HCT116 (cell line): ENCODE results near the gene HOXB3. TPM values are rescaled to one million over a fixed set of nuclear protein-coding genes. Genes with fewer than 3 reads are reported as not detected.

Experiments
- ATAC-seq: fragments of 200-7000 bp; cut with Tn5 transposase; 2 replicates; pipeline ENCODE4 v1.9.1; 2020; ENCODE audit warnings: mild to moderate bottlenecking, moderate library complexity
- BruUV-seq: library from RNA; stranded (reverse); fragments of 400-500 nt; replicated peaks from 2 replicates; lab custom pipeline; 2021; lab: Mats Ljungman, UMichigan
- CTCF ChIA-PET: fragments of 300-600 bp; sonication (Branson Sonifier 250); formaldehyde crosslinking; loops from one replicate; lab custom pipeline; 2021; ENCODE audit warnings: antibody characterized with exemption; lab: Charles Lee
- POLR2A ChIA-PET: fragments of 300-600, 350-600 bp; sonication (Branson Sonifier 250); formaldehyde crosslinking; loops from one replicate; lab custom pipeline; 2021; ENCODE audit warnings: antibody characterized with exemption; lab: Charles Lee
- RAD21 ChIA-PET, 2 experiments: fragments of 300-600 bp; sonication (Branson Sonifier 250); formaldehyde crosslinking; loops; one replicate each; lab custom pipeline; 2023; ENCODE audit warnings: low total read pairs in 2 of 2; ENCODE audit not compliant: uncharacterized antibody in 2 of 2, unreplicated experiment in 2 of 2, low non-redundant PET in 1 of 2; lab: Charles Lee
- DNase-seq: peaks from one replicate; pipeline ENCODE4 v3.0.0-alpha.2; 2010; ENCODE audit warnings: low read depth, low spot score
- H2AFZ ChIP-seq: fragments of 200-600 bp; shearing (Covaris generic), sonication (generic); 2 replicates; pipeline ENCODE4 v1.6.1; 2017; ENCODE audit warnings: low read depth, mixed run types, mixed read lengths, antibody characterized with exemption, low read length; ENCODE audit not compliant: poor library complexity, severe bottlenecking
- H3K27ac ChIP-seq: 2 replicates; pipeline ENCODE4 v1.5.1; 2012; ENCODE audit warnings: low read depth, low read length
- H3K27me3 ChIP-seq: fragments of 200-600 bp; sonication (generic); 2 replicates; pipeline ENCODE4 v1.6.1; 2016; ENCODE audit warnings: mixed run types, low read length, mixed read lengths; ENCODE audit not compliant: insufficient read depth
- H3K36me3 ChIP-seq, 2 experiments: fragments of 200-500 bp in 1 of 2; fragments of 200-600 bp in 1 of 2; sonication (Bioruptor generic) in 1 of 2; sonication (generic) in 1 of 2; 2 replicates each; pipeline versions ENCODE4 v1.5.1 to v1.6.1; 2014 to 2016; ENCODE audit warnings: low read length in 2 of 2, inconsistent platforms in 1 of 2, mixed read lengths in 1 of 2, mixed run types in 1 of 2; ENCODE audit not compliant: insufficient read depth in 2 of 2, control insufficient read depth in 1 of 2
- H3K4me1 ChIP-seq, 2 experiments: fragments of 200-600 bp in 1 of 2; sonication (generic) in 1 of 2; 2 replicates each; pipeline versions ENCODE4 v1.5.1 to v1.6.1; 2012 to 2017; ENCODE audit warnings: low read length in 2 of 2, inconsistent platforms in 1 of 2, mild to moderate bottlenecking in 1 of 2, mixed read lengths in 1 of 2, mixed run types in 1 of 2, moderate library complexity in 1 of 2; ENCODE audit not compliant: insufficient read depth in 2 of 2, control insufficient read depth in 1 of 2
- H3K4me2 ChIP-seq: fragments of 200-600 bp; sonication (generic); 2 replicates; pipeline ENCODE4 v1.6.1; 2017; ENCODE audit warnings: mixed run types, low read length, mixed read lengths
- H3K4me3 ChIP-seq, 2 experiments: fragments of 200-600 bp in 1 of 2; sonication (generic) in 1 of 2; replicated peaks in 1 of 2; 2 replicates each; pipeline ENCODE4 v1.5.1; 2011 to 2016; ENCODE audit warnings: low read length in 2 of 2, control low read depth in 1 of 2, low read depth in 1 of 2, mild to moderate bottlenecking in 1 of 2, mixed read lengths in 1 of 2, mixed run types in 1 of 2
- H3K79me2 ChIP-seq: fragments of 200-600 bp; sonication (generic); 2 replicates; pipeline ENCODE4 v1.6.1; 2017; ENCODE audit warnings: mild to moderate bottlenecking, mixed run types, low read length, moderate library complexity, mixed read lengths; ENCODE audit not compliant: insufficient read depth
- H3K9ac ChIP-seq: fragments of 200-600 bp; sonication (generic); 2 replicates; pipeline ENCODE4 v1.6.1; 2016; ENCODE audit warnings: low read length, mixed read lengths
- H3K9me2 ChIP-seq: fragments of 200-600 bp; sonication (generic), shearing (Covaris generic); 2 replicates; pipeline ENCODE4 v1.6.1; 2017; ENCODE audit warnings: mixed run types, mild to moderate bottlenecking, moderate library complexity; ENCODE audit not compliant: insufficient read depth
- H3K9me3 ChIP-seq, 2 experiments: fragments of 200-500 bp in 1 of 2; fragments of 200-600 bp in 1 of 2; sonication (Bioruptor generic) in 1 of 2; sonication (generic) in 1 of 2; 2 replicates each; pipeline ENCODE4 v1.6.1; 2014 to 2017; ENCODE audit warnings: low read length in 2 of 2, mixed read lengths in 2 of 2, inconsistent platforms in 1 of 2, low read depth in 1 of 2, mild to moderate bottlenecking in 1 of 2, mixed run types in 1 of 2, moderate library complexity in 1 of 2; ENCODE audit not compliant: control insufficient read depth in 1 of 2, insufficient read depth in 1 of 2
- H4K20me1 ChIP-seq: fragments of 200-600 bp; sonication (generic), shearing (Covaris generic); 2 replicates; pipeline ENCODE4 v1.6.1; 2017; ENCODE audit warnings: mixed run types, mild to moderate bottlenecking, moderate library complexity; ENCODE audit not compliant: insufficient read depth
- ATF3 ChIP-seq: IDR thresholded peaks from 2 replicates; pipeline ENCODE4 v1.6.1; 2012
- CBX3 ChIP-seq: IDR thresholded peaks from 2 replicates; pipeline ENCODE4 v1.6.1; 2012; ENCODE audit warnings: low read depth
- ELF1 ChIP-seq: IDR thresholded peaks from 2 replicates; pipeline ENCODE4 v1.6.1; 2012; ENCODE audit warnings: low read depth, borderline replicate concordance
- FOSL1 ChIP-seq: IDR thresholded peaks from 2 replicates; pipeline ENCODE4 v1.6.1; 2012; ENCODE audit warnings: low read depth
- JUND ChIP-seq: IDR thresholded peaks from 2 replicates; pipeline ENCODE4 v1.6.1; 2012
- MAX ChIP-seq: IDR thresholded peaks from 2 replicates; pipeline ENCODE4 v1.6.1; 2012
- POLR2A ChIP-seq: IDR thresholded peaks from 2 replicates; pipeline ENCODE4 v1.7.0; 2011; ENCODE audit warnings: borderline replicate concordance; ENCODE audit not compliant: insufficient read depth, insufficient read length; ENCODE audit errors: extremely low read depth
- POLR2AphosphoS5 ChIP-seq: IDR thresholded peaks from 2 replicates; pipeline ENCODE4 v1.6.1; 2011; ENCODE audit warnings: mild to moderate bottlenecking, low read depth, low read length, moderate library complexity
- SIN3A ChIP-seq: IDR thresholded peaks from 2 replicates; pipeline ENCODE4 v1.6.1; 2012; ENCODE audit warnings: low read depth
- SP1 ChIP-seq: IDR thresholded peaks from 2 replicates; pipeline ENCODE4 v1.6.1; 2012; ENCODE audit warnings: low read depth
- YY1 ChIP-seq: IDR thresholded peaks from 2 replicates; pipeline ENCODE4 v1.6.1; 2011; ENCODE audit warnings: low read length, low read depth, moderate library complexity, mild to moderate bottlenecking; ENCODE audit not compliant: insufficient replicate concordance; ENCODE audit errors: extremely low read depth
- ZFX ChIP-seq: fragments of 450-650 bp; IDR thresholded peaks from 2 replicates; pipeline ENCODE4 v1.6.1; 2017
- ZNF274 ChIP-seq: fragments of 200-500 bp; sonication (Bioruptor generic); IDR thresholded peaks from 2 replicates; pipeline ENCODE4 v1.6.1; 2014; ENCODE audit warnings: mild to moderate bottlenecking, low read depth, low read length, inconsistent platforms
- intact Hi-C: fragments of 100-400 bp; cut with micrococcal nuclease; formaldehyde crosslinking; loops from 2 replicates; pipeline ENCODE4 v1.10.0; 2022
- total RNA-seq: library from RNA; stranded (reverse); gene quantifications from one replicate; pipeline ENCODE4 v1.2.1, GENCODE V29; 2021; ENCODE audit not compliant: unreplicated experiment
- TF ChIP-seq, protein P1 (sequence below): IDR thresholded peaks from 2 replicates; pipeline ENCODE4 v1.6.1; 2012; ENCODE audit warnings: low read depth

Gene HOXB3
- total RNA-seq, 1 experiment from 2014 or later = 19.8 TPM

GRCh38 chr17:48634493-48635208 is 44.6 kb upstream of the HOXB3 start:
- DNase-seq (no peak), ATAC-seq (no peak)
- RAD21 ChIA-PET = no interaction called here
- Histone ChIP-seq H3K9me3 (no peaks in the 10 kb centered on the region), H3K27me3 (no peaks in the 10 kb centered on the region), H3K9me2 (no peaks in the 10 kb centered on the region), H3K36me3 (peaks cover 14 to 26% of the 10 kb centered on the region in 2 experiments; a peak in 3 of 4 replicates), H3K4me3 (no peak overlapping the region), H3K79me2 (peaks cover 43% of the 10 kb centered on the region), H2AFZ (no peak overlapping the region), H3K27ac (no peak overlapping the region), H3K9ac (no peak overlapping the region), H3K4me2 (no peak overlapping the region), H4K20me1 (no peaks in the 10 kb centered on the region), H3K4me1 (peaks cover 4 to 7% of the 10 kb centered on the region in 2 experiments; a peak in 3 of 4 replicates)
- POLR2A ChIA-PET = interaction anchor here (1.0 kb wide), 1 partner anchor 8 kb away, joined by 3 read pairs; the partner anchor contains the start of gene HOXB9
- CTCF ChIA-PET = no interaction called here
- BruUV-seq = TSS peak; percentile 3
- TF ChIP-seq SP1 (no peak), ELF1 (no peak), ZFX (no peak), FOSL1 (no peak), CBX3 (no peak), POLR2A (no peak), SIN3A (no peak), ATF3 (no peak), POLR2AphosphoS5 (no peak), YY1 (no peak), MAX (no peak), JUND (no peak), ZNF274 (no peak)
- TF ChIP-seq, protein P1, sequence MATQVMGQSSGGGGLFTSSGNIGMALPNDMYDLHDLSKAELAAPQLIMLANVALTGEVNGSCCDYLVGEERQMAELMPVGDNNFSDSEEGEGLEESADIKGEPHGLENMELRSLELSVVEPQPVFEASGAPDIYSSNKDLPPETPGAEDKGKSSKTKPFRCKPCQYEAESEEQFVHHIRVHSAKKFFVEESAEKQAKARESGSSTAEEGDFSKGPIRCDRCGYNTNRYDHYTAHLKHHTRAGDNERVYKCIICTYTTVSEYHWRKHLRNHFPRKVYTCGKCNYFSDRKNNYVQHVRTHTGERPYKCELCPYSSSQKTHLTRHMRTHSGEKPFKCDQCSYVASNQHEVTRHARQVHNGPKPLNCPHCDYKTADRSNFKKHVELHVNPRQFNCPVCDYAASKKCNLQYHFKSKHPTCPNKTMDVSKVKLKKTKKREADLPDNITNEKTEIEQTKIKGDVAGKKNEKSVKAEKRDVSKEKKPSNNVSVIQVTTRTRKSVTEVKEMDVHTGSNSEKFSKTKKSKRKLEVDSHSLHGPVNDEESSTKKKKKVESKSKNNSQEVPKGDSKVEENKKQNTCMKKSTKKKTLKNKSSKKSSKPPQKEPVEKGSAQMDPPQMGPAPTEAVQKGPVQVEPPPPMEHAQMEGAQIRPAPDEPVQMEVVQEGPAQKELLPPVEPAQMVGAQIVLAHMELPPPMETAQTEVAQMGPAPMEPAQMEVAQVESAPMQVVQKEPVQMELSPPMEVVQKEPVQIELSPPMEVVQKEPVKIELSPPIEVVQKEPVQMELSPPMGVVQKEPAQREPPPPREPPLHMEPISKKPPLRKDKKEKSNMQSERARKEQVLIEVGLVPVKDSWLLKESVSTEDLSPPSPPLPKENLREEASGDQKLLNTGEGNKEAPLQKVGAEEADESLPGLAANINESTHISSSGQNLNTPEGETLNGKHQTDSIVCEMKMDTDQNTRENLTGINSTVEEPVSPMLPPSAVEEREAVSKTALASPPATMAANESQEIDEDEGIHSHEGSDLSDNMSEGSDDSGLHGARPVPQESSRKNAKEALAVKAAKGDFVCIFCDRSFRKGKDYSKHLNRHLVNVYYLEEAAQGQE = no peak
- intact Hi-C loops = no loop called here
